ENCODE data around the gene RFPL1.
"Not testable (repeated sequence)": the region's sequence is repeated elsewhere in the genome, so short reads cannot be mapped to it uniquely, and the experiment has no call there.

The RFPL1 gene

GRCh38 chr22:29478326-29479276 lies 40.2 kb downstream of the RFPL1 start:
- FAIRE-seq (no peak), DNase-seq (ENCODE audit: low spot score) (no peak)

- DNase-seq (ENCODE audit: low spot score) (no peak), FAIRE-seq (no peak)
These were observed 41.3 kb downstream of the RFPL1 start, which contains the start of gene NEFH for GRCh38 chr22:29479417-29480261. NEFH (plus strand) TSS chr22:29480218; CDS start chr22:29480263, 45 bp downstream.

GRCh38 chr22:29480262-29480511 lies 41.8 kb downstream of the RFPL1 start:
- FAIRE-seq (no peak), DNase-seq (ENCODE audit: low spot score) (no peak)

- FAIRE-seq (no peak), DNase-seq (ENCODE audit: low spot score) (no peak)
These were observed 42.3 kb downstream of the RFPL1 start for GRCh38 chr22:29480512-29481264.

GRCh38 chr22:29481265-29482000 lies 43.0 kb downstream of the RFPL1 start:
- DNase-seq (ENCODE audit: low spot score): no peak
- FAIRE-seq: no peak

- DNase-seq (ENCODE audit: low spot score): no peak
- no peak for FAIRE-seq
These were observed 43.9 kb downstream of the RFPL1 start for GRCh38 chr22:29482253-29482652.

GRCh38 chr22:29482726-29483125 lies 44.3 kb downstream of the RFPL1 start:
- DNase-seq (ENCODE audit: low spot score) (no peak), FAIRE-seq (no peak)

GRCh38 chr22:29483254-29483653 lies 44.9 kb downstream of the RFPL1 start:
- DNase-seq (ENCODE audit: low spot score): no peak
- FAIRE-seq: no peak

- FAIRE-seq (no peak), DNase-seq (ENCODE audit: low spot score) (no peak)
These were observed 46.3 kb downstream of the RFPL1 start for GRCh38 chr22:29484642-29485041.

- DNase-seq (ENCODE audit: low spot score) (no peak), FAIRE-seq (no peak)
These were observed 47.1 kb downstream of the RFPL1 start for GRCh38 chr22:29485448-29485847.

- no peak for DNase-seq (ENCODE audit: low spot score)
- no peak for FAIRE-seq
These were observed 49.1 kb downstream of the RFPL1 start for GRCh38 chr22:29487426-29487986.

- not testable (repeated sequence) for FAIRE-seq; DNase-seq (ENCODE audit: low spot score)
These were observed 50.9 kb downstream of the RFPL1 start for GRCh38 chr22:29489127-29489780.

- no peak for DNase-seq (ENCODE audit: low spot score)
- FAIRE-seq: no peak
These were observed 52.6 kb downstream of the RFPL1 start for GRCh38 chr22:29491012-29491411.

All from RCC 7860 (cell line).